Measurements from ENCODE around the gene HIBCH.

Gene HIBCH

DNA sequence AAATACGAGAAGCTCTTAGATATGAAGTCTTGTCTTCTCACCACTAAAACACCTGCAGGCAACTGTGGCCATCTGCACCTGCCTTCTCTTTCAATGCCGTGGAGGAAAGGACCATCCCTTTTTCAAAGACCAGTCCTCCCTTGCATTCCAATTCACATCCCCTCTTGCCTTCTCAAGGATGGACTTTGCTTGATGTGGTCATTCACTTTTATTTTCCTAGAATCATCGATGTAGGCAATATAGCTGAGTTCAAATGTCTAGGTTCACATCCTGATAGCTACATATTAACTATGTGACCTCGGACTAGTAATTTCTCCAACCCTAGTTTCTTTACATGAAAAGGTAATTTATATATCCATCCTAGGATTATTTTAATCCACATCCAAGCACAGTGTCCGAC, 110.1 kb downstream of the HIBCH start:
- TF ChIP-seq, protein P1, sequence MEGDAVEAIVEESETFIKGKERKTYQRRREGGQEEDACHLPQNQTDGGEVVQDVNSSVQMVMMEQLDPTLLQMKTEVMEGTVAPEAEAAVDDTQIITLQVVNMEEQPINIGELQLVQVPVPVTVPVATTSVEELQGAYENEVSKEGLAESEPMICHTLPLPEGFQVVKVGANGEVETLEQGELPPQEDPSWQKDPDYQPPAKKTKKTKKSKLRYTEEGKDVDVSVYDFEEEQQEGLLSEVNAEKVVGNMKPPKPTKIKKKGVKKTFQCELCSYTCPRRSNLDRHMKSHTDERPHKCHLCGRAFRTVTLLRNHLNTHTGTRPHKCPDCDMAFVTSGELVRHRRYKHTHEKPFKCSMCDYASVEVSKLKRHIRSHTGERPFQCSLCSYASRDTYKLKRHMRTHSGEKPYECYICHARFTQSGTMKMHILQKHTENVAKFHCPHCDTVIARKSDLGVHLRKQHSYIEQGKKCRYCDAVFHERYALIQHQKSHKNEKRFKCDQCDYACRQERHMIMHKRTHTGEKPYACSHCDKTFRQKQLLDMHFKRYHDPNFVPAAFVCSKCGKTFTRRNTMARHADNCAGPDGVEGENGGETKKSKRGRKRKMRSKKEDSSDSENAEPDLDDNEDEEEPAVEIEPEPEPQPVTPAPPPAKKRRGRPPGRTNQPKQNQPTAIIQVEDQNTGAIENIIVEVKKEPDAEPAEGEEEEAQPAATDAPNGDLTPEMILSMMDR (IDR thresholded peaks at IDR 0.05; ENCODE audit: control insufficient read depth, extremely low read depth, insufficient read depth) = no peak
- no peak for DNase-seq (ENCODE audit: low read depth)
- no peak overlapping the region for H3K4me3 ChIP-seq (ENCODE audit: low read depth, low read length)

DNA sequence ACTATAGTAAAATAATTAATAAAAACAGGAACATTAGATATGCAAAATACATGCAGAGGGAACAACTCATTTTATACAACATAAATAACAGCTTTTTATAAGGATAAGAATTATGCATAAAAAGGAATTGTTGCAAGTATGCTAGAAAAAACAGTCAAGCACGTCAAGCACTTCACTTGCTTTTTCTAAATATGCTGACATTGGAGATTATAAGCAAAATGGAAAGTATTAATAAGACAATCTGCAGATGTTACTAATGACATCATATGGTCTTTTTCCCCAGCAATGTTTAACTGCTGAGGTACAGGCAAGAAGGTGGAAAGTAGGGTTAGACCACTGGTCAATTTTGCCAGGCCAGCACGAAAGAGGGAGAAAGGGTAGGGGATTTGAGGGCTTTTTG, 111.7 kb downstream of the HIBCH start:
- TF ChIP-seq, protein P1 (IDR thresholded peaks at IDR 0.05; ENCODE audit: control insufficient read depth, extremely low read depth, insufficient read depth) = no peak
- H3K4me3 ChIP-seq (ENCODE audit: low read depth, low read length) = no peak overlapping the region
- no peak for DNase-seq (ENCODE audit: low read depth)

DNA sequence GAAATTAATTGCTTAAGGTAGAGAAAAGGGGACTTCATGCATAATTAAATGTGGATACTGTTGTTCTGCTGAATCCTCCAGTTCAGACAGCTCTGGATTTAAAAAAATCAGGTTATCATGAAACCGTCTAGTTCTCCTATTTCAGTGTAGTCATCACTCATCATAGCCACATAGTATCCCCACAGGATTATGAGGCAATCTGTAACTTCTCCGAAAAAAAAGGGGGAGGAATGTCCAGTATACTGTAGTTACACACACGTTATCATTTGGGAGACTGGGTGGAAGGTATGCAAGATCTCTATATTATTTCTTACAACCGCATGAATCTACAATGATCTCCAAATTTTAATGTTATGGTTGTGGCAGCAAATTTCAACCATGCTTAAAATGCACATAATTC, 114.0 kb downstream of the HIBCH start:
- no peak overlapping the region for H3K4me3 ChIP-seq (ENCODE audit: low read depth, low read length)
- TF ChIP-seq, protein P1 (IDR thresholded peaks at IDR 0.05; ENCODE audit: control insufficient read depth, extremely low read depth, insufficient read depth) = no peak
- DNase-seq (ENCODE audit: low read depth) = no peak

DNA sequence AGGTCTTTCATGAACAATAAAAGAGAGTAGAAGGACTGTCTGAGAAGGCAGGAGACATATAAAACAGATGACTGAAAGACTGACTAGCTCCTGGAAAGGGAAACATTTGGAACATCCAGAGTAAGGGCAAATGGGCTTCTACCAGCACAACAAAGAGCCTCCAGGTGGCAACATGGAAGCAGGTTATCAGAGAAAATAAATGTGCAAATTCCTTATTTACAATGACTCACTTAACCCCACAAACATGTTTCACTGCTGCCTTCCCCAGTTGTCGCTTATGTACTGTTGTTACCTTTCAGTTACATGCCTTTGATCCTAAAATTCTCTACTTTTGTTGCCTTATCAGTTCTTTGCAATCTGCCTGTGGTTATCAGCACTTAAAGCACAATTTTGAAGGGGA, 117.0 kb downstream of the HIBCH start:
- no peak overlapping the region for H3K4me3 ChIP-seq (ENCODE audit: low read depth, low read length)
- TF ChIP-seq, protein P1 (IDR thresholded peaks at IDR 0.05; ENCODE audit: control insufficient read depth, extremely low read depth, insufficient read depth) = 0 out of 2 replicates have a peak, but pooled peaks have one; percentile 8
- DNase-seq (ENCODE audit: low read depth) = no peak

DNA sequence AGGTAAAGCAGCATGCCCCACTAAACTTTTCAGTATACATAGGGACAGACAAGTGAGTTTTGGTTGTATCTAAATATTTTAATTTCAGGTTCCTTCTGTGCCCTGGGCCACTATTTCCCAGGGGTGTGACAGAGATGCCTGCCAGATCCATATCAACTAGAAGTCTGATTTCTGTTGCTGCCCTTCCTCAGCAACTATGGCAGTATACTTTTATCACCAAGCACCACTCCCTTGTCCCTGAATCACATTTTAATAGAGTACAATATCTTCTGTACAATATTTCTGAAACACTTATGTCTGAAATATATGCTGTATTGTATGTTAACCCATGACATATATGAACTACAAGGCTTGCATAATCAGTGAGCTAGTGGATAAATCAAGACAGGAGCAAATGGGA, 117.6 kb downstream of the HIBCH start:
- TF ChIP-seq, protein P1 (IDR thresholded peaks at IDR 0.05; ENCODE audit: control insufficient read depth, extremely low read depth, insufficient read depth) = no peak
- H3K4me3 ChIP-seq (ENCODE audit: low read depth, low read length) = no peak overlapping the region
- no peak for DNase-seq (ENCODE audit: low read depth)

DNA sequence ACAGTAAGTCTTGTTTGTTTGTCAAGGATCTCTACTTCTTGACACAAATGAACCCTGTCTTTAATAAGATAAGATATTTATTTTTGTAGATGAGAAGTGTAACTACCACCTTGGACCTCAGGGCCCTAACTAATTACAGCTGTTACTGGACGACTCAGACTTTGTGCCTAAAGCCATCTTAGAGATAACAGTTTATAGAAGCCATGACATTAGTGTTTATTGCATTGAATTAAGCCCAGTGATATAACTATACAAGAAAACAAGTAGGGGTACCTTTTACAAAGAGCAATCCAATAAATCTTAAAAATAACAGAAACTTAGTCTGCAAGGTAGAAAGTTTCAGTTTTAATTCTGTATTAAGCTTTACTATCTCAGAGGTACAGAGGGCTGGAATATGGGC, 119.0 kb downstream of the HIBCH start:
- H3K4me3 ChIP-seq (ENCODE audit: low read depth, low read length) = no peak overlapping the region
- no peak for DNase-seq (ENCODE audit: low read depth)
- TF ChIP-seq, protein P1 (IDR thresholded peaks at IDR 0.05; ENCODE audit: control insufficient read depth, extremely low read depth, insufficient read depth) = no peak

DNA sequence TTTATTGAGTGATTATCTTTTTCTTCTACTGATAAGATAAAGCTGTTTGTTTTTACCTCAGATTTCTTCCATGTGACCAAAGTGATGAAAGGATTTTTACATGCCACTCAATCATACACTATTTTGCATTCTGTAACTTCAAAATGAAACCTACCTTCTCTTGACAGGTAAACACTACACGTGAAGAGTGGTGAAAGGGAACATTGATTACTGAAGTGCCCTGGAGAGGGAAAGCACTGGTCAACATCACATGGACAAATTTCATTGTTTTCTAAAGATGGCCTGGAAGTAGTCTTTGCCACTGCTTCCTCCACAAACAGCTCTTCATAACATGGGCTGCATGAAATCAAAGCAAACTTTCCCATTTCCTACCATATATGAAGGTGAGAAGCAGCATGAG, 120.1 kb downstream of the HIBCH start:
- DNase-seq (ENCODE audit: low read depth) = no peak

More for the DNA sequence above, 120.1 kb downstream of the HIBCH start:
- TF ChIP-seq, protein P1 (IDR thresholded peaks at IDR 0.05; ENCODE audit: control insufficient read depth, extremely low read depth, insufficient read depth) = no peak
- H3K4me3 ChIP-seq (ENCODE audit: low read depth, low read length) = no peak overlapping the region
